Kidney (tissue), 14 donors: ENCODE results near the gene TMEM18. TPM values are rescaled to one million over a fixed set of nuclear protein-coding genes. Genes with fewer than 3 reads are reported as not detected.

Experiments
- DNase-seq, 5 donors: peaks; one replicate each; pipeline ENCODE4 v3.0.0-alpha.2; 2013 to 2020
- FAIRE-seq: peaks from 2 replicates; lab custom pipeline; 2012; peaks lifted over from hg19 to GRCh38; lab: Jason Lieb, UNC
- H3K27ac ChIP-seq, 2 donors: one replicate each; pipeline ENCODE4 v1.7.0; 2013; ENCODE audit warnings: low read depth in 2 of 2, low read length in 2 of 2, inconsistent platforms in 1 of 2
- H3K27me3 ChIP-seq: one replicate; pipeline ENCODE4 v1.7.1; 2013; ENCODE audit warnings: low read length, inconsistent platforms; ENCODE audit not compliant: control insufficient read depth, insufficient read depth
- H3K36me3 ChIP-seq, 3 donors: one replicate each; pipeline versions ENCODE4 v1.7.0 to v1.7.1; 2013; ENCODE audit warnings: low read length in 3 of 3, control low read depth in 1 of 3, inconsistent platforms in 1 of 3; ENCODE audit not compliant: insufficient read depth in 3 of 3, control insufficient read depth in 2 of 3
- H3K4me1 ChIP-seq, 3 donors: one replicate each; pipeline versions ENCODE4 v1.7.0 to v1.7.1; 2013; ENCODE audit warnings: low read length in 3 of 3, inconsistent platforms in 1 of 3, low read depth in 1 of 3; ENCODE audit not compliant: control insufficient read depth in 2 of 3, insufficient read depth in 2 of 3
- H3K4me3 ChIP-seq, 3 donors: one replicate each; pipeline versions ENCODE4 v1.7.0 to v1.8.1; 2013; ENCODE audit warnings: low read length in 3 of 3, control low read depth in 1 of 3, inconsistent platforms in 1 of 3
- H3K9ac ChIP-seq, 3 donors: one replicate each; pipeline versions ENCODE4 v1.7.0 to v1.7.1; 2013; ENCODE audit warnings: low read length in 3 of 3, control low read depth in 1 of 3, inconsistent platforms in 1 of 3
- H3K9me3 ChIP-seq, 3 donors: one replicate each; pipeline versions ENCODE4 v1.7.0 to v1.7.1; 2013; ENCODE audit warnings: low read length in 3 of 3, control low read depth in 1 of 3, inconsistent platforms in 1 of 3; ENCODE audit not compliant: control insufficient read depth in 2 of 3, insufficient read depth in 1 of 3
- CTCF ChIP-seq: IDR thresholded peaks from 3 replicates; pipeline ENCODE4 v1.5.1; 2012; ENCODE audit warnings: mild to moderate bottlenecking, moderate library complexity, borderline replicate concordance; ENCODE audit not compliant: insufficient read depth; ENCODE audit errors: extremely low read depth
- intact Hi-C: fragments of 100-400 bp; cut with DNase I; formaldehyde crosslinking; loops from one replicate; pipeline ENCODE4 v1.11.1; 2022
- polyA plus RNA-seq: library from polyadenylated mRNA; stranded (reverse); fragments of 350-450 nt; fragmentation: Illumina TruSeq; extraction: RNeasy Lipid Tissue Mini Kit (QIAGEN cat#74804); gene quantifications from one replicate; pipeline ENCODE4 v1.2.3, GENCODE V29; 2014; ENCODE audit warnings: low read depth, low replicate concordance; ENCODE audit not compliant: insufficient read depth
- total RNA-seq: library from RNA; stranded (reverse); fragmentation: NEBNext Ultra II Directional; extraction: Animal tissue kit (Norgen Biotek cat#: 25700); gene quantifications from one replicate; pipeline ENCODE4 v1.2.1, GENCODE V29; 2021
- donor health status: control.
- donor health status: control.
- donor health status: control.
- donor health status: control.
- donor health status: control.
- donor health status: DM: yes; HTN: yes; CAD: no.
- donor health status: Normal renal cell carcinoma (clear cell type).

TMEM18 gene
- total and polyA plus RNA-seq, 2 donors from 2014 or later, result 24.0 to 29.7 TPM

- Histone ChIP-seq H3K27me3 (no peaks in the 10 kb centered on the region), H3K4me1 (no peaks in the 10 kb centered on the region), H3K9me3 (no peaks in the 10 kb centered on the region), H3K9ac (no peak overlapping the region), H3K27ac (no peak overlapping the region), H3K4me3 (no peak overlapping the region), H3K36me3 (no peaks in the 10 kb centered on the region)
- intact Hi-C loops, result no loop called here
- no peak for DNase-seq
- FAIRE-seq, result no peak
- TF ChIP-seq CTCF, result no peak
Observed at GRCh38 chr2:628651-629050, 48.6 kb downstream of the TMEM18 start.

GRCh38 chr2:627926-628560 lies 49.2 kb downstream of the TMEM18 start:
- no peak for FAIRE-seq
- Histone ChIP-seq H3K9ac (no peak overlapping the region), H3K27ac (no peak overlapping the region), H3K4me1 (no peaks in the 10 kb centered on the region), H3K9me3 (no peaks in the 10 kb centered on the region), H3K27me3 (no peaks in the 10 kb centered on the region), H3K4me3 (no peak overlapping the region), H3K36me3 (no peaks in the 10 kb centered on the region)
- intact Hi-C loops, result no loop called here
- DNase-seq, result no peak
- no peak for TF ChIP-seq CTCF

GRCh38 chr2:627340-627709 lies 49.9 kb downstream of the TMEM18 start:
- Histone ChIP-seq H3K4me1 (no peaks in the 10 kb centered on the region), H3K27me3 (no peaks in the 10 kb centered on the region), H3K4me3 (no peak overlapping the region), H3K36me3 (no peaks in the 10 kb centered on the region), H3K9ac (no peak overlapping the region), H3K27ac (no peak overlapping the region), H3K9me3 (no peaks in the 10 kb centered on the region)
- no peak for FAIRE-seq
- DNase-seq, result no peak
- intact Hi-C loops, result no loop called here
- TF ChIP-seq CTCF, result no peak
